Jurkat, Clone E6-1 (cell line): ENCODE measurements around the gene TKFC.

ENCODE experiments used
- DNase-seq: peaks from one replicate; pipeline ENCODE4 v3.0.0-alpha.2; 2011; ENCODE audit warnings: low read depth, low spot score
- H3K4me3 ChIP-seq: 2 replicates; pipeline ENCODE4 v1.5.1; 2011; ENCODE audit warnings: mild to moderate bottlenecking, low read length, control low read depth, moderate library complexity

Gene TKFC

GRCh38 chr11:61392981-61393595 lies 60.1 kb downstream of the TKFC start:
- no peak overlapping the region for H3K4me3 ChIP-seq
- DNase-seq, result no peak
